Spinal cord (tissue), 10 donors: Measurements from ENCODE around the gene GPRC5A. TPM values are rescaled to one million over a fixed set of nuclear protein-coding genes. Genes with fewer than 3 reads are reported as not detected.
A peak's percentile ranks its signal among the peaks of the same experiment; 100 is the strongest.

ENCODE experiments used
- DNase-seq, 6 donors: peaks; one replicate each; pipeline versions ENCODE4 v3.0.0 to v3.0.0-alpha.2; 2013 to 2015; ENCODE audit warnings: low spot score in 6 of 6, low read depth in 4 of 6
- H3K27ac ChIP-seq: one replicate; pipeline ENCODE4 v1.5.1; 2013; ENCODE audit warnings: low read depth, low read length, control low read depth
- H3K27me3 ChIP-seq: one replicate; pipeline ENCODE4 v1.6.1; 2013; ENCODE audit warnings: low read length; ENCODE audit not compliant: control insufficient read depth, insufficient read depth
- H3K36me3 ChIP-seq: one replicate; pipeline ENCODE4 v1.6.1; 2013; ENCODE audit warnings: low read length; ENCODE audit not compliant: control insufficient read depth, insufficient read depth
- H3K4me1 ChIP-seq: one replicate; pipeline ENCODE4 v1.6.1; 2013; ENCODE audit warnings: low read length; ENCODE audit not compliant: control insufficient read depth, insufficient read depth
- H3K4me3 ChIP-seq: one replicate; pipeline ENCODE4 v1.5.1; 2013; ENCODE audit warnings: low read depth, low read length, control low read depth
- H3K9me3 ChIP-seq: one replicate; pipeline ENCODE4 v1.6.1; 2013; ENCODE audit warnings: low read length; ENCODE audit not compliant: control insufficient read depth, insufficient read depth
- WGBS: methylation state at CpG from one replicate; pipeline ENCODE4 v1.1.5; 2013; ENCODE audit warnings: missing lambda C conversion rate; ENCODE audit not compliant: insufficient coverage; 5-methylcytosine and 5-hydroxymethylcytosine counted together
- polyA plus RNA-seq, 2 donors: library from polyadenylated mRNA; unstranded; fragments of 120-200 nt; gene quantifications; one replicate each; pipeline ENCODE4 v1.2.1, GENCODE V29; 2013; ENCODE audit not compliant: insufficient read length in 2 of 2
- total RNA-seq, 2 donors: library from RNA; depleted of rRNA in 1 of 2; stranded (reverse); fragments of 120-200 nt in 1 of 2; fragments of >200 nt in 1 of 2; gene quantifications; one replicate each; pipeline versions ENCODE4 v1.2.3 to v1.2.4, GENCODE V29; 2013 to 2014
- donor health status: healthy.

The GPRC5A gene
- total and polyA plus RNA-seq, 4 donors, result 0.89 to 5.2 (median 4.2) TPM

DNA sequence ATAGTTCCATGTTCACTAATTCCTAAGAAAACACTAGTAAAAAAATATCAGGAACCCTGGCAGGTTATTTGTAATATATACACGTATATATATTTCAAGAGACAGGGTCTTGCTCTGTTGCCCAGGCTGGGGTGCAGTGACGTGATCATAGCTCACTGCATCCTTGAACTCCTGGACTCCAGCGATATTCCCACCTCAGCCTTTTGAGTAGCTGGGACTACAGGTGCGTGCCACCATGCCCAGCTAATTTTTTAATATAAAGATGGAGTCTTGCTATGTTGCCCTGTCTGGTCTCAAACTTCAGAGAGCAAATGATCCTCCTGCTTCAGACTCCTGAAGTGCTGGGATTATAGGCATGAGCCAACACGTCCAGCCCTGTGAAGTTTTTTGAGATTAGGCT is 16.2 kb downstream of the GPRC5A start:
- no peak for DNase-seq
- Histone ChIP-seq H3K4me3 (no peak overlapping the region), H3K27me3 (no peaks in the 10 kb centered on the region), H3K4me1 (no peaks in the 10 kb centered on the region), H3K9me3 (no peaks in the 10 kb centered on the region), H3K27ac (no peak overlapping the region), H3K36me3 (no peaks in the 10 kb centered on the region)
- WGBS, result 80% methylated on average over 1 of the region's 5 CpGs

DNA sequence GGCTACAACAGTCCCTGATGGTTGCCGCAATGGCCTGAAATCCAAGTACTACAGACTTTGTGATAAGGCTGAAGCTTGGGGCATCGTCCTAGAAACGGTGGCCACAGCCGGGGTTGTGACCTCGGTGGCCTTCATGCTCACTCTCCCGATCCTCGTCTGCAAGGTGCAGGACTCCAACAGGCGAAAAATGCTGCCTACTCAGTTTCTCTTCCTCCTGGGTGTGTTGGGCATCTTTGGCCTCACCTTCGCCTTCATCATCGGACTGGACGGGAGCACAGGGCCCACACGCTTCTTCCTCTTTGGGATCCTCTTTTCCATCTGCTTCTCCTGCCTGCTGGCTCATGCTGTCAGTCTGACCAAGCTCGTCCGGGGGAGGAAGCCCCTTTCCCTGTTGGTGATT is 16.9 kb downstream of the GPRC5A start:
- H3K36me3 ChIP-seq, result no peaks in the 10 kb centered on the region
- no peaks in the 10 kb centered on the region for H3K9me3 ChIP-seq
- no peak overlapping the region for H3K4me3 ChIP-seq
- no peak for DNase-seq
- no peak overlapping the region for H3K27ac ChIP-seq
- WGBS, result 94% methylated on average over 14 of the region's 14 CpGs
- H3K4me1 ChIP-seq, result no peaks in the 10 kb centered on the region
- no peaks in the 10 kb centered on the region for H3K27me3 ChIP-seq

DNA sequence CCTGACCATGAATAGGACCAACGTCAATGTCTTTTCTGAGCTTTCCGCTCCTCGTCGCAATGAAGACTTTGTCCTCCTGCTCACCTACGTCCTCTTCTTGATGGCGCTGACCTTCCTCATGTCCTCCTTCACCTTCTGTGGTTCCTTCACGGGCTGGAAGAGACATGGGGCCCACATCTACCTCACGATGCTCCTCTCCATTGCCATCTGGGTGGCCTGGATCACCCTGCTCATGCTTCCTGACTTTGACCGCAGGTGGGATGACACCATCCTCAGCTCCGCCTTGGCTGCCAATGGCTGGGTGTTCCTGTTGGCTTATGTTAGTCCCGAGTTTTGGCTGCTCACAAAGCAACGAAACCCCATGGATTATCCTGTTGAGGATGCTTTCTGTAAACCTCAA is 17.3 kb downstream of the GPRC5A start:
- H3K36me3 ChIP-seq, result no peaks in the 10 kb centered on the region
- H3K9me3 ChIP-seq, result no peaks in the 10 kb centered on the region
- no peaks in the 10 kb centered on the region for H3K27me3 ChIP-seq
- H3K4me1 ChIP-seq, result no peaks in the 10 kb centered on the region
- no peak overlapping the region for H3K4me3 ChIP-seq
- no peak overlapping the region for H3K27ac ChIP-seq
- 90% methylated on average over 12 of the region's 12 CpGs for WGBS
- no peak for DNase-seq

DNA sequence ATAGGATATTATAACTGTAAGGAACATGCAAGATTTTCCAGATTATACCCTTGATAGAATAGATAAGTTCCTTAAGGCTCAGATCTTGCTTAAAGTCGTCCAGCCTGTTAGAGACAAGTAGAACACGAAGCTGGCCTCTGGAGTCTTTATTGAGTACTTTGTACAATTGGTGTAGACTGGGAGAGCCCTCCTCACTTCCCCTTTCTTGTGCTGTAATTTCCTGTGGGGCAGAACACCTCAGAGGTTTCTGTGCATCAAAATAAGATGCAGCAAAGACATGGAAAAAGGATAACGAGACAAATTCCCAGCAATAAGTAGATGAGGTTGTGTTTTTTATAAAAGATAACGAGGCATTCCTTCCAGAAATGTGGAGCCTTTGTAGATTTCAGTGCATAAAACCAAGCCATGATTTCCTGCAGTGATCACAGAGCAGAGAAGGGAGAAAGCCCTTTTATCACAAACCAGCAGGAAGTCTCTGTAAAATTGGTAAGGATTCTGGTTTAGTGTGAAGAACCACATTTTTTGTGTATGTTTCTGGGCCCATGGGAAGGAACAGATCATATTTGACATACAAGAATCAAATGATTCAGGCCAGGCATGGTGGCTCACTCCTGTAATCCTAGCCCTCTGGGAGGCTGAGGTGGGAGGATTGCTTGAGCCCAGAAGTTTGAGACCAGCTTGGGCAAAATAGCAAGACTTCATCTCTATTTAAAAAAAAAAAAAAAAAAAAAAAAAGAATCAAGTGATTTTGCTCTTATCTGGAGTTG is 18.0 kb downstream of the GPRC5A start:
- Histone ChIP-seq H3K4me1 (no peaks in the 10 kb centered on the region), H3K36me3 (no peaks in the 10 kb centered on the region), H3K27ac (no peak overlapping the region), H3K9me3 (no peaks in the 10 kb centered on the region), H3K4me3 (no peak overlapping the region), H3K27me3 (no peaks in the 10 kb centered on the region)
- DNase-seq, result no peak
- 89% methylated on average over 4 of the region's 4 CpGs for WGBS

DNA sequence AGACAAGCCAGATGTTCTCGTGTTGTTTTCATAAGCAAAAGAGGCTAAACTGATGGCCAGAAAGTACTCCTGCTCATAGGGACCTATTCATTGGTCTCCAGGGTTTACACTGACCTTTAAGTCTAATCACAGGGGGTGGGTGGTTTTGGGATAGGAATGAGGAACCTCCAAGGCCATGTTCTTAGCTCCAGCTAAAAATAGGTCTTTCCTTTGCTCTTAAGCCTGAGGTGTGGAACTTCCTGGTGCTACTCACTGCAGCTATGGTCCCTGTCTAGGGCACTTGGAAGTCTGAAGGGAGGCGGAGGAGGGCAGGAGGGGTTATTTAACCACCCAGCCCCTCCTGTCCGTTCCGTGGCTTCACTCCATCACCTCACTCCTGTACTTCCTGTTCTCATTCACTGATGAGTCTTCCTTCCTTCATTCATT is 18.6 kb downstream of the GPRC5A start:
- WGBS, result 74% methylated on average over 3 of the region's 4 CpGs
- H3K9me3 ChIP-seq, result no peaks in the 10 kb centered on the region
- H3K36me3 ChIP-seq, result no peaks in the 10 kb centered on the region
- no peaks in the 10 kb centered on the region for H3K27me3 ChIP-seq
- no peak for DNase-seq
- no peak overlapping the region for H3K27ac ChIP-seq
- no peaks in the 10 kb centered on the region for H3K4me1 ChIP-seq
- no peak overlapping the region for H3K4me3 ChIP-seq

DNA sequence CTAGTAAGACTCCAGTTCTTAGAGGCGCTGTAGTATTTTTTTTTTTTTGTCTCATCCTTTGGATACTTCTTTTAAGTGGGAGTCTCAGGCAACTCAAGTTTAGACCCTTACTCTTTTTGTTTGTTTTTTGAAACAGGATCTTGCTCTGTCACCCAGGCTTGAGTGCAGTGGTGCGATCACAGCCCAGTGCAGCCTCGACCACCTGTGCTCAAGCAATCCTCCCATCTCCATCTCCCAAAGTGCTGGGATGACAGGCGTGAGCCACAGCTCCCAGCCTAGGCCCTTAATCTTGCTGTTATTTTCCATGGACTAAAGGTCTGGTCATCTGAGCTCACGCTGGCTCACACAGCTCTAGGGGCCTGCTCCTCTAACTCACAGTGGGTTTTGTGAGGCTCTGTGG is 21.3 kb downstream of the GPRC5A start:
- no peak for DNase-seq
- Histone ChIP-seq H3K27me3 (no peaks in the 10 kb centered on the region), H3K27ac (no peak overlapping the region), H3K4me3 (no peak overlapping the region), H3K9me3 (no peaks in the 10 kb centered on the region), H3K4me1 (peaks cover 9% of the 10 kb centered on the region), H3K36me3 (no peaks in the 10 kb centered on the region)
- 90% methylated on average over 4 of the region's 5 CpGs for WGBS

DNA sequence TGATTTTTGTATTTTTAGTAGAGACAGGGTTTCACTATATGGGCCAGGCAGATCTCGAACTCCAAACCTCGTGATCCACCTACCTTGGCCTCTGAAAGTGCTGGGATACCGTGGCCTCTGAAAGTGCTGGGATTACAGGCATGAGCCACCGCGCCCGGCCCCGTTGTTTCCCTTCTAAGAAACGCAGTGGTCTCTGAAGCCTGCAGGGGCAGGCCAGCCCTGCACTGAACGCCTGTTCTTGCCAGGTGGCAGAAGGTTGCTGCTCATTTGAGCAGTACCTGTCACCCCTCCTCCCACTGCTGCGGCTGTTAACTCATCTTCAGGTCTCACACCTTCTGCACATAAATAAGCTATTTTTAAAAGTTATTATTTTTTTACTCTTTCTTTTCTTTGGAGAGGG is 24.3 kb downstream of the GPRC5A start:
- Histone ChIP-seq H3K27me3 (no peaks in the 10 kb centered on the region), H3K27ac (no peak overlapping the region), H3K36me3 (no peaks in the 10 kb centered on the region), H3K9me3 (no peaks in the 10 kb centered on the region), H3K4me3 (no peak overlapping the region), H3K4me1 (peaks cover 9% of the 10 kb centered on the region)
- 89% methylated on average over 8 of the region's 10 CpGs for WGBS
- no peak for DNase-seq

DNA sequence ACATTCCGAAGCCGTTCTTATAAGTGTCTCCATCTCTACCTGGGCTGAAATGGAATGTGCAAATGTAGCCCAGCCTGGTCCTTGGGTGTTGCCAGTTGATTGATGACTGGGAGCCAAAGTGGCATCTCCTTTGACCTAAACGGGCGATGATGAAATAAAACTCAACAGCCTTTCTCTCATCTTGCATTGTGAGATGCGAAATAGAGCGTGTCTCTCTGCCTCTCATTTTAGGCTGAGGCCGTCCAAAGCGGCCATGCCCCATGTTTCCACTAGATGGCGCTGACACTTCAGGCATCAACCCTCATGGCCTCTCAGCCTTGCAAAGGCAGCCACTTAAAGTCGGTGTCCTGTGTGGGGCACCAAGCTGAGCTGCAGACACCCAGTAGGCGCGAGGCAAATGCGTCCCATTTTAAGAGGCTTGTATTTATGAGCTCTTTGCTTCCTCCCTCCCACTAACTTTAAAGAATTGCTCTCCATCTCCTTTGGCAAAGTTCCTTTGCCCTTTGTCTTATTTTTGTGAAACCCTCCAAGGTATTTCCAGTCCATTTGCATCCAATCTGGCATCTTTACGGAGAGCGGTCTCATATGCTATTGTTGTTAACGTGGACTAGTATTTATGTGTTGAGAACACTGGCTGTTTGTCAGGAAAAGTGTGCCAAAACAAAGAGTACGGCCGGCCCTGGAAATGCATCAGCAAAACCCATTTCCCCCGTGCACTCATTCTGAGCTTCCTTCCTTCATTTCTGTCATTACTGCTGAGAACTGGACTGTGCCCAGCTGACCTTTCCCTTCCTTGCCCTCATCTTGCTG is 25.0 kb downstream of the GPRC5A start:
- H3K4me1 ChIP-seq, result peaks cover 9% of the 10 kb centered on the region
- 11% methylated on average over 12 of the region's 19 CpGs for WGBS
- peak overlapping the region; percentile 7 for H3K4me3 ChIP-seq
- peak overlapping the region; percentile 17 for H3K27ac ChIP-seq
- H3K27me3 ChIP-seq, result no peaks in the 10 kb centered on the region
- H3K36me3 ChIP-seq, result no peaks in the 10 kb centered on the region
- no peaks in the 10 kb centered on the region for H3K9me3 ChIP-seq
- peak; percentile 78 to 97 (median 83) for DNase-seq

DNA sequence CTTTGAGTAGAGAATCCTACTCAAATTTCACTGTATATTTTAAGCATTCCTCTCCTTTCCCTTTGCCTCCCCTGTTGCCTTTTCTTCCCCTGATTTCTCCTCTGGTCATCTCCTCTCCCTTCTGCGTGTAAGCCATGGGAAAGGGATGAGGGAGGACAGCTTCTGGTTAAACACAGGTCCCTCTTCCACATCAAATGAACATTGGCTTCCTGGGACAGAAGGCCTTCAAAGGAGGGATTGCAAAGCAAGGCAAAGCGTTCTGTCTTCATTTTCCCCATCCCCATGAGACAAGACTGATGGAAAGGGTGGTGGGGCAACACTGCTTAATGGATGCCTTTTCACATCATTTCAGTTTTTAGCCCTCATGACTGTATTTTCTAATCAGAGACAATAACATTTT is 26.2 kb downstream of the GPRC5A start:
- no peak overlapping the region for H3K27ac ChIP-seq
- no peak overlapping the region for H3K4me3 ChIP-seq
- no peaks in the 10 kb centered on the region for H3K9me3 ChIP-seq
- H3K36me3 ChIP-seq, result no peaks in the 10 kb centered on the region
- H3K4me1 ChIP-seq, result peaks cover 9% of the 10 kb centered on the region
- no peak for DNase-seq
- no peaks in the 10 kb centered on the region for H3K27me3 ChIP-seq
- WGBS, result no CpG with 5 or more reads among the region's 2 CpGs
